ENCODE data around the gene CALML6. TPM values are rescaled to one million over a fixed set of nuclear protein-coding genes. Genes with fewer than 3 reads are reported as not detected.

CALML6 gene
- total RNA-seq, 4 donors from 2014 or later: not detected

GRCh38 chr1:1940123-1940425, 25.0 kb downstream of the CALML6 start:
- TF ChIP-seq CTCF (IDR thresholded peaks at IDR 0.05): no peak
- no peak for TF ChIP-seq POLR2A (IDR thresholded peaks at IDR 0.05)
- no peaks in the 10 kb centered on the region for H3K9me3 ChIP-seq
- no peaks in the 10 kb centered on the region for H3K27me3 ChIP-seq
- peak in 1 of 3 donors; percentile 31 for DNase-seq
- no peak overlapping the region for H3K4me3 ChIP-seq
- no peak overlapping the region for H3K27ac ChIP-seq
- no peaks in the 10 kb centered on the region for H3K36me3 ChIP-seq
- peaks cover 0 to 18% (median 1%) of the 10 kb centered on the region in 4 donors for H3K4me1 ChIP-seq

- no peak for TF ChIP-seq POLR2A (IDR thresholded peaks at IDR 0.05)
- no peak for TF ChIP-seq CTCF (IDR thresholded peaks at IDR 0.05)
- peak in 1 of 3 donors; percentile 34 for DNase-seq
These were observed 26.3 kb downstream of the CALML6 start for GRCh38 chr1:1941211-1941841.

GRCh38 chr1:1941868-1942752, 27.1 kb downstream of the CALML6 start:
- H3K36me3 ChIP-seq: no peaks in the 10 kb centered on the region
- DNase-seq: peak in 1 of 3 donors; percentile 41
- H3K9me3 ChIP-seq: no peaks in the 10 kb centered on the region
- H3K4me1 ChIP-seq: peaks cover 0 to 18% (median 1%) of the 10 kb centered on the region in 4 donors
- H3K27me3 ChIP-seq: no peaks in the 10 kb centered on the region
- no peak for TF ChIP-seq POLR2A (IDR thresholded peaks at IDR 0.05)
- no peak for TF ChIP-seq CTCF (IDR thresholded peaks at IDR 0.05)
- peak overlapping the region in 1 of 4 donors; percentile 8 for H3K4me3 ChIP-seq
- H3K27ac ChIP-seq: no peak overlapping the region

More at GRCh38 chr1:1941211-1941841, 26.3 kb downstream of the CALML6 start:
- H3K9me3 ChIP-seq: no peaks in the 10 kb centered on the region
- no peak overlapping the region for H3K4me3 ChIP-seq
- no peaks in the 10 kb centered on the region for H3K36me3 ChIP-seq
- H3K27me3 ChIP-seq: no peaks in the 10 kb centered on the region
- no peak overlapping the region for H3K27ac ChIP-seq
- peaks cover 0 to 18% (median 1%) of the 10 kb centered on the region in 4 donors for H3K4me1 ChIP-seq

GRCh38 chr1:1942753-1943656, 27.9 kb downstream of the CALML6 start:
- H3K4me1 ChIP-seq: peaks cover 0 to 18% (median 1%) of the 10 kb centered on the region in 4 donors
- TF ChIP-seq POLR2A (IDR thresholded peaks at IDR 0.05): peak; percentile 75 to 81
- peak in 2 of 6 experiments; percentile 2 to 6 for TF ChIP-seq CTCF (IDR thresholded peaks at IDR 0.05)
- H3K27me3 ChIP-seq: no peaks in the 10 kb centered on the region
- H3K9me3 ChIP-seq: no peaks in the 10 kb centered on the region
- DNase-seq: peak in 2 of 3 donors; percentile 71 to 76
- no peaks in the 10 kb centered on the region for H3K36me3 ChIP-seq
- H3K27ac ChIP-seq: peak overlapping the region in 1 of 4 donors; percentile 61
- peak overlapping the region in 3 of 4 donors; percentile 5 to 44 (median 29) for H3K4me3 ChIP-seq

Data from Peyer's patch (tissue), 4 donors.